NCI-H526 (cell line): ENCODE data around the gene VPREB3.

Source experiments
- DNase-seq, 2 experiments: peaks; one replicate each; lab custom pipeline; 2025; lab: John Stamatoyannopoulos, UW

VPREB3 gene

GRCh38 chr22:23782703-23783102, 28.5 kb upstream of the VPREB3 start:
- no peak for DNase-seq

DNA sequence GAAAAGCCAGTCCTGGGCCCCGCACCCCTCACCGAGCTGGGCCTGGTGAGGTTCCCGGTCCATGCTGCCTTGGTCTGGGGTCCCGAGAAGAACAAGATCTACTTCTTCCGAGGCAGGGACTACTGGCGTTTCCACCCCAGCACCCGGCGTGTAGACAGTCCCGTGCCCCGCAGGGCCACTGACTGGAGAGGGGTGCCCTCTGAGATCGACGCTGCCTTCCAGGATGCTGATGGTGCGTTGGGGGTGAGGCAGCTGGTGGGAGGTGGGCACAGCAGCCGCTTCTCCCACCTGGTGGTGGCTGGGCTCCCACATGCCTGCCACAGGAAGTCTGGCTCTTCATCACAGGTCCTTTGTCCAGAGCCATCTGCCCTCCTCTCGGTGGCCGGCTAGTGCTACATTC, 28.0 kb upstream of the VPREB3 start:
- no peak for DNase-seq

GRCh38 chr22:23781511-23782183, 27.4 kb upstream of the VPREB3 start:
- DNase-seq = no peak

DNA sequence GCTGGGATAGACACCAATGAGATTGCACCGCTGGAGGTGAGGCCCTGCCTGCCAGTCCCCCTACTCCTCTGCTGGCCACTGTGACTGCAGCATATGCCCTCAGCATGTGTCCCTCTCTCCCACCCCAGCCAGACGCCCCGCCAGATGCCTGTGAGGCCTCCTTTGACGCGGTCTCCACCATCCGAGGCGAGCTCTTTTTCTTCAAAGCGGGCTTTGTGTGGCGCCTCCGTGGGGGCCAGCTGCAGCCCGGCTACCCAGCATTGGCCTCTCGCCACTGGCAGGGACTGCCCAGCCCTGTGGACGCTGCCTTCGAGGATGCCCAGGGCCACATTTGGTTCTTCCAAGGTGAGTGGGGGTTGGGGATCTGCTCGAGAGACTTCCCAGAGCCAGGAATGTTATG, 26.8 kb upstream of the VPREB3 start:
- no peak for DNase-seq

DNA sequence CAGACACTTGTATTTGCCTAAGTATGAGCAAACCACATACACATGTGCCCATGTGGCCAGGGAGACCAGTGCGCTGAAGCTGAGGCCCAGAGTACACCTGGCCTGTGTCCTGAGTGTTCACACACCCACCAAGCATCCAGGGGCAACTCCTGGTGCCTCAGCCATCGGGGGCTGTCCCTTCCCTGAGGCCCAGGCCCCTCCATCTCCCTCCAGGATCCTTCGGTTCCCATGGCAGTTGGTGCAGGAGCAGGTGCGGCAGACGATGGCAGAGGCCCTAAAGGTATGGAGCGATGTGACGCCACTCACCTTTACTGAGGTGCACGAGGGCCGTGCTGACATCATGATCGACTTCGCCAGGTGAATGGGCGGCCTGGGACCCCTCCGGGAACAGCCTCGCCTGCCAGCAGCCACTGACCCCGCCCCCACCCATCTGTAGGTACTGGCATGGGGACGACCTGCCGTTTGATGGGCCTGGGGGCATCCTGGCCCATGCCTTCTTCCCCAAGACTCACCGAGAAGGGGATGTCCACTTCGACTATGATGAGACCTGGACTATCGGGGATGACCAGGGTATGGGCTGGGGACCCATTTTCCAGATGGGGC, 26.0 kb upstream of the VPREB3 start:
- DNase-seq = no peak

DNA sequence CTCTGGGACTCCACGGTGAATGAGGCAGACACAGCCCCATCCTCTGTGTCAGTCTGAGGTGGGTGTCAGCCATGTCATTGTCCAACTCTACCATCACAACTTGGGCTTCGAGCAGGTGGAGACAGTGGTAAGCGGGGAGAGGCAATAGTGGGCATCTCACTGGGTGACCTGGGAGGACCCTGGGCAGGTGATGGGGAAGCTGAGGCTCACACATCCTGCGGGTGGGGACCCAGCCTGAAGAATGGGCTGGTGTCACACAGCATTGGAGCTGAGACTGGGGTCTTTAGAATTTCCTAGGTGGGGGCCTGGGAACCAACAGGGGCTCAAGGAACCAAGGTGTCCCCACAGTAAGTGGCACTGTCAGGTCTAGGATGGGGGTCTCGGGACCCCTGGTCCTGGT, 25.5 kb upstream of the VPREB3 start:
- no peak for DNase-seq

DNA sequence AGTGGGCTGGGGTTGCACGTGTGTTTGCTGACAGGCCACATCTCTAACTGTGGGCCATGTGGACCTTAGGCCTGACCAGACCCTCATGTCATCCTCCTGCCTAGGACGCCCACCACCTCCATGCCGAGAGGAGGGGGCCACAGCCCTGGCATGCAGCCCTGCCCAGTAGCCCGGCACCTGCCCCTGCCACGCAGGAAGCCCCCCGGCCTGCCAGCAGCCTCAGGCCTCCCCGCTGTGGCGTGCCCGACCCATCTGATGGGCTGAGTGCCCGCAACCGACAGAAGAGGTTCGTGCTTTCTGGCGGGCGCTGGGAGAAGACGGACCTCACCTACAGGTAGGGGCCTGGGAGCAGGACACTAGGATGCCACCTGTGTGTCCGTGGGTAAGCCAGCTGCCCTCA, 24.9 kb upstream of the VPREB3 start:
- DNase-seq = no peak

DNA sequence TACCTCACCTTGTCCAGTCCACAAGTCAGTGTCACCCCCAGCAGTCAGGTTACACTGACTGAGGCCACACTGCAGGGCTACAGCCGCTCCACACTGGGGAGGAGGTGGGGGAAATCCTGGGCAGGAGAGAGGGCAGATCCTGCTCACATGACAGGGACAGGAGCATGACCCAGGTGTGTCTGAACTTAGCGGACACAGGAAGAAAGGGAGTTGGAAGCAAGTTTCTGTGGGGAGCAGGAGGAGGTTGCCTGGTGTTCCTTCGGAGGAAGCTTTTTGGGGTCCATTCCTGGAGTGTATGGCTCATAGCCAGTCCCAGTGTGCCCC, 24.3 kb upstream of the VPREB3 start:
- DNase-seq = no peak

DNA sequence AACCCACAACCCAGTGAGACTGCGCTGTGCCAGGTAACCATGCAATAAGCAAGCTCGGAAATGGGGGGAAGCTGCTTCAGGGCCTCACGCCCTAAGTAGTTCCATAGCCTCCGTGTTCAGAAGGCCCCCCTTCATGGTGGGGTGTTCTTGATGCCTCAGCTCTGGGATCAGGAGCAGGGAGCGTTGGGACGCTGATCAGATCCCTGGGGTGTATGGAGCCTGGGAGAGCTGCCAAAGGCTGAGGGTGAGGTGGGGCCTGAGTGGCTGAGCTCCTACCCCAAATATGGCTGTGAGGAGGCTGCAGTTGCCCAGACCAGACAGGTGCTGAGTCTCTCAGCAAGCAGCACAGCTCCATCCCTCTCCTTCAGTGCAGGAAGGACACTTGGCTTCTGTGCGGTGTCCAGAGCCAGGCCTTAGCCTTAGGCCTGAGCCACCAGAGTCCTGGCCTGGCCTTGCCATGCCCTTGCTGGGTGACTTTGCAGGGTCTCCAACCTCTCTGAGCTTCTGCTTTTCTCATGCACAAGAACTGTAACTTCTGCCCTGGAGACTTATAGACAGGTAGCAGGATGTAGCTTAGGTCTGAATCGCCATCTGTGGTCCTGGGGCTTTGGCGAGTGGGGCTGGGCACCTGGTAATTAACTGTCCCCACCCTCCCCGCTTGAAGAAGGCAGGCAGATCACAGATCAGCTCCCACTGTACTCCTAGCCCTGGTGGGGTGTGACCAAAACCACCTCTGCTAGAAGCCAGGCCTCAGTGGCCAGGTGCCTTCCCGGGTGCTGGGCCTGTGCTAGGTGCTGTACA, 23.8 kb upstream of the VPREB3 start:
- DNase-seq = no peak

GRCh38 chr22:23775779-23776375, 21.7 kb upstream of the VPREB3 start:
- DNase-seq = no peak

GRCh38 chr22:23774922-23775436, 20.8 kb upstream of the VPREB3 start:
- no peak for DNase-seq

GRCh38 chr22:23774114-23774921, 20.1 kb upstream of the VPREB3 start:
- no peak for DNase-seq

DNA sequence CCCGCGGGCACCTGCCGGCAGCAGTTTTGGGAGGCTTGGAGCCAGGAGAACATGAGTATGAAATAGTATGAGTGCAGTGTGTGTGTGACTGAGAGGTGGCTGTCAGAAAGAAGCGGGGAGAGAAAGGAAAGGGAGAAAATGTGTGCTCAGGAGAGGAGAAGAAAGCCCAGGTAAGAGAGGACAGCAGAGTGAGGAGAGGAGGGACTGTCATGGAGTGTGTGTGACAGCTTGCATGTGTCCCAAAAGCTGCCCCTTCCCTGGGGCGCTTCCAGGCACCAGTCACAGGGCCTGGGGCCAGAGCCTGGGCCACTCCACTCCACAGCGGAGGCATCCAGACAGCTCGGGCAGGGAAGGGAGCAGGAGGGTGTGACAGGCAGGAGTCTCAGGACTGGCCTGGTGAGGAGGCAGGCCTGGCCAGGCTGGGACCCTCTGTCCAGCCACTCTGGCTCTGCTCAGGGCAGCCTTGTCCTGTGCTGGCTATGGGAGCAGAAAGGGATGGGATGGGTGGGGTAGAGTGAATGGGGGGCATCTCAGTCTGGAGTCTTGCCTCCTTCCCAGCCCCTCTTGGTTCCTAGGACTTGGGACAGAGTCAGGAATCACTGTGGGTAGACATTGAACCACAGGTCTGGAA, 19.4 kb upstream of the VPREB3 start:
- DNase-seq = no peak

GRCh38 chr22:23772649-23773473, 18.6 kb upstream of the VPREB3 start, which contains the start of gene MMP11:
Gene MMP11, plus strand, starts transcription at chr22:23772849. Its CDS starts 22 bp downstream, at chr22:23772871.
- peak in 1 of 2 experiments; percentile 69 for DNase-seq

DNA sequence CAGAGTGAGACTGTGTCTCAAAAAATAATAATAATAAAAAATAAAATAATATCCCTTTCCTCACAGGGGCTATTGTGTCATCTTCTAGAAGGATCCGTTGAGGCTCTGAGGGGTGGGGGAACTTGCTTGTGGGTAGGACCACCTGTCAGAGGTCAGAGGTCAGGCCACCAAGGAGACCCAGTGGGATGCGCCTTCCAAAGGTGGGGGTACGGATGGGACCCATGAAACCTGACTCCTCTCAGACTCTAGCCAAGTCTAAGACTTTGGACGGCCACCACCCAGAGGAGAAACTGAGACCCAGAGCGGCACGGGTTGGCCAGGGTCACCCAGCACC, 18.1 kb upstream of the VPREB3 start:
- no peak for DNase-seq

GRCh38 chr22:23769321-23769965, 15.2 kb upstream of the VPREB3 start:
- no peak for DNase-seq

- DNase-seq = peak; percentile 23 to 73
These were observed 13.7 kb upstream of the VPREB3 start, which contains the start of gene CHCHD10 for GRCh38 chr22:23767673-23768548. Gene CHCHD10, minus strand, starts transcription at chr22:23767972. Its CDS starts 98 bp downstream, at chr22:23767874.

- no peak for DNase-seq
These were observed 13.1 kb upstream of the VPREB3 start for GRCh38 chr22:23767303-23767672.
